H1 (cell line): ENCODE measurements around the gene WNK3. TPM values are rescaled to one million over a fixed set of nuclear protein-coding genes. Genes with fewer than 3 reads are reported as not detected.

ENCODE experiments used
- CBX5 ChIP-seq: fragments of 300-800, 300-1000 bp; sonication (generic); IDR thresholded peaks from 2 replicates; pipeline ENCODE4 v1.7.1; 2016; ENCODE audit warnings: antibody characterized with exemption, low read length, low read depth
- JUND ChIP-seq: IDR thresholded peaks from 2 replicates; pipeline ENCODE4 v1.6.1; 2011; ENCODE audit warnings: mild to moderate bottlenecking, improper control_type of control experiment, low read length
- KDM4A ChIP-seq: IDR thresholded peaks from one replicate; pipeline ENCODE4 v1.7.1; 2012; ENCODE audit warnings: low read depth, mild to moderate bottlenecking, moderate library complexity, low read length, inconsistent platforms; ENCODE audit not compliant: severe bottlenecking
- KDM5A ChIP-seq: fragments of 200-600 bp; IDR thresholded peaks from 2 replicates; pipeline ENCODE4 v1.7.1; 2012; ENCODE audit warnings: mild to moderate bottlenecking, low read length, inconsistent platforms, mixed read lengths
- MAFK ChIP-seq: IDR thresholded peaks from 2 replicates; pipeline ENCODE4 v1.6.1; 2012; ENCODE audit warnings: low read depth, mild to moderate bottlenecking, improper control_type of control experiment, low read length
- POU5F1 ChIP-seq: IDR thresholded peaks from 2 replicates; pipeline ENCODE4 v1.6.1; 2011; ENCODE audit warnings: low read depth, mild to moderate bottlenecking, low read length, moderate library complexity
- RFX5 ChIP-seq: IDR thresholded peaks from 2 replicates; pipeline ENCODE4 v1.6.1; 2011; ENCODE audit warnings: low read depth, low read length, improper control_type of control experiment, borderline replicate concordance
- SAP30 ChIP-seq: fragments of 300-600 bp; sonication (generic); IDR thresholded peaks from 2 replicates; pipeline ENCODE4 v1.7.1; 2012; ENCODE audit warnings: low read length, moderate library complexity, mild to moderate bottlenecking, inconsistent platforms; ENCODE audit not compliant: insufficient read depth, insufficient replicate concordance
- SIRT6 ChIP-seq: IDR thresholded peaks from one replicate; pipeline ENCODE4 v1.7.1; 2012; ENCODE audit warnings: low read length, inconsistent platforms
- TAF1 ChIP-seq: IDR thresholded peaks from 2 replicates; pipeline ENCODE4 v1.6.1; 2011; ENCODE audit warnings: mild to moderate bottlenecking, low read depth, low read length
- TBP ChIP-seq: IDR thresholded peaks from 2 replicates; pipeline ENCODE4 v1.6.1; 2011; ENCODE audit warnings: low read depth, low read length, improper control_type of control experiment
- polyA plus RNA-seq, 7 experiments: library from polyadenylated mRNA; depleted of rRNA in 3 of 7; stranded (reverse) in 5 of 7; unstranded in 2 of 7; fragments of >200 nt in 5 of 7; fragments of 200-250 nt in 2 of 7; gene quantifications; 1 replicate in 5 of 7; 2 replicates in 1 of 7; 4 replicates in 1 of 7; pipeline versions ENCODE4 v1.2.1 to v1.2.3, GENCODE V29; 2011 to 2013; ENCODE audit warnings: missing spikeins in 2 of 7, mixed read lengths in 2 of 7
- total RNA-seq: library from RNA; stranded (reverse); fragmentation: NEBNext Ultra II Directional; extraction: Animal tissue kit (Norgen Biotek cat#: 25700); gene quantifications from 2 replicates; pipeline ENCODE4 v1.2.1, GENCODE V29; 2021
- TF ChIP-seq, protein P1 (sequence below): fragments of 300-600 bp; sonication (generic); IDR thresholded peaks from 2 replicates; pipeline ENCODE4 v1.7.1; 2012; ENCODE audit warnings: low read length, moderate library complexity, mild to moderate bottlenecking, inconsistent platforms; ENCODE audit not compliant: insufficient replicate concordance
- TF ChIP-seq, protein P2 (sequence below): IDR thresholded peaks from 2 replicates; pipeline ENCODE4 v1.6.1; 2012; ENCODE audit warnings: inconsistent platforms

WNK3 gene
- total and polyA plus RNA-seq, 2 of the 8 experiments (the other 6 are each of a cell fraction or from before 2014, with no cell fraction given): 5.5 to 37.5 TPM

DNA sequence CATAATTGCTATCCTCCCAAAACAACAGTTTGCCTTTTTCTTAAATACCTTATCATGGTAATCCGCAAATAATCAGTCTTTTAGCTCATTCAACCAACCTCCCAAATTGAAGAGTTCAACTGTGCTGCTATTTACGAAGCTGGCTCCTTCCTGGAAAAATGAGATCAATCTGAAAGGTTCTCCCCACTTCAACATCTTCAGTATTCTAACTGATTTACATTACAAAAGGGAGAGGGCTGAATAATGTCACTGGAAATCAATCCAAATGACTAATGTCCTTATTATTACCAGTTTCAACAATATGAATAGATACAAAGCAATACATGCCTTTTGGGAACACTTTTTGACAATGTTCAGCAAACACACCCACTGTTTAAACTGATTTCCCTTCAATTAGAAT, 86.2 kb downstream of the WNK3 start (continued):
- TF ChIP-seq, protein P1, sequence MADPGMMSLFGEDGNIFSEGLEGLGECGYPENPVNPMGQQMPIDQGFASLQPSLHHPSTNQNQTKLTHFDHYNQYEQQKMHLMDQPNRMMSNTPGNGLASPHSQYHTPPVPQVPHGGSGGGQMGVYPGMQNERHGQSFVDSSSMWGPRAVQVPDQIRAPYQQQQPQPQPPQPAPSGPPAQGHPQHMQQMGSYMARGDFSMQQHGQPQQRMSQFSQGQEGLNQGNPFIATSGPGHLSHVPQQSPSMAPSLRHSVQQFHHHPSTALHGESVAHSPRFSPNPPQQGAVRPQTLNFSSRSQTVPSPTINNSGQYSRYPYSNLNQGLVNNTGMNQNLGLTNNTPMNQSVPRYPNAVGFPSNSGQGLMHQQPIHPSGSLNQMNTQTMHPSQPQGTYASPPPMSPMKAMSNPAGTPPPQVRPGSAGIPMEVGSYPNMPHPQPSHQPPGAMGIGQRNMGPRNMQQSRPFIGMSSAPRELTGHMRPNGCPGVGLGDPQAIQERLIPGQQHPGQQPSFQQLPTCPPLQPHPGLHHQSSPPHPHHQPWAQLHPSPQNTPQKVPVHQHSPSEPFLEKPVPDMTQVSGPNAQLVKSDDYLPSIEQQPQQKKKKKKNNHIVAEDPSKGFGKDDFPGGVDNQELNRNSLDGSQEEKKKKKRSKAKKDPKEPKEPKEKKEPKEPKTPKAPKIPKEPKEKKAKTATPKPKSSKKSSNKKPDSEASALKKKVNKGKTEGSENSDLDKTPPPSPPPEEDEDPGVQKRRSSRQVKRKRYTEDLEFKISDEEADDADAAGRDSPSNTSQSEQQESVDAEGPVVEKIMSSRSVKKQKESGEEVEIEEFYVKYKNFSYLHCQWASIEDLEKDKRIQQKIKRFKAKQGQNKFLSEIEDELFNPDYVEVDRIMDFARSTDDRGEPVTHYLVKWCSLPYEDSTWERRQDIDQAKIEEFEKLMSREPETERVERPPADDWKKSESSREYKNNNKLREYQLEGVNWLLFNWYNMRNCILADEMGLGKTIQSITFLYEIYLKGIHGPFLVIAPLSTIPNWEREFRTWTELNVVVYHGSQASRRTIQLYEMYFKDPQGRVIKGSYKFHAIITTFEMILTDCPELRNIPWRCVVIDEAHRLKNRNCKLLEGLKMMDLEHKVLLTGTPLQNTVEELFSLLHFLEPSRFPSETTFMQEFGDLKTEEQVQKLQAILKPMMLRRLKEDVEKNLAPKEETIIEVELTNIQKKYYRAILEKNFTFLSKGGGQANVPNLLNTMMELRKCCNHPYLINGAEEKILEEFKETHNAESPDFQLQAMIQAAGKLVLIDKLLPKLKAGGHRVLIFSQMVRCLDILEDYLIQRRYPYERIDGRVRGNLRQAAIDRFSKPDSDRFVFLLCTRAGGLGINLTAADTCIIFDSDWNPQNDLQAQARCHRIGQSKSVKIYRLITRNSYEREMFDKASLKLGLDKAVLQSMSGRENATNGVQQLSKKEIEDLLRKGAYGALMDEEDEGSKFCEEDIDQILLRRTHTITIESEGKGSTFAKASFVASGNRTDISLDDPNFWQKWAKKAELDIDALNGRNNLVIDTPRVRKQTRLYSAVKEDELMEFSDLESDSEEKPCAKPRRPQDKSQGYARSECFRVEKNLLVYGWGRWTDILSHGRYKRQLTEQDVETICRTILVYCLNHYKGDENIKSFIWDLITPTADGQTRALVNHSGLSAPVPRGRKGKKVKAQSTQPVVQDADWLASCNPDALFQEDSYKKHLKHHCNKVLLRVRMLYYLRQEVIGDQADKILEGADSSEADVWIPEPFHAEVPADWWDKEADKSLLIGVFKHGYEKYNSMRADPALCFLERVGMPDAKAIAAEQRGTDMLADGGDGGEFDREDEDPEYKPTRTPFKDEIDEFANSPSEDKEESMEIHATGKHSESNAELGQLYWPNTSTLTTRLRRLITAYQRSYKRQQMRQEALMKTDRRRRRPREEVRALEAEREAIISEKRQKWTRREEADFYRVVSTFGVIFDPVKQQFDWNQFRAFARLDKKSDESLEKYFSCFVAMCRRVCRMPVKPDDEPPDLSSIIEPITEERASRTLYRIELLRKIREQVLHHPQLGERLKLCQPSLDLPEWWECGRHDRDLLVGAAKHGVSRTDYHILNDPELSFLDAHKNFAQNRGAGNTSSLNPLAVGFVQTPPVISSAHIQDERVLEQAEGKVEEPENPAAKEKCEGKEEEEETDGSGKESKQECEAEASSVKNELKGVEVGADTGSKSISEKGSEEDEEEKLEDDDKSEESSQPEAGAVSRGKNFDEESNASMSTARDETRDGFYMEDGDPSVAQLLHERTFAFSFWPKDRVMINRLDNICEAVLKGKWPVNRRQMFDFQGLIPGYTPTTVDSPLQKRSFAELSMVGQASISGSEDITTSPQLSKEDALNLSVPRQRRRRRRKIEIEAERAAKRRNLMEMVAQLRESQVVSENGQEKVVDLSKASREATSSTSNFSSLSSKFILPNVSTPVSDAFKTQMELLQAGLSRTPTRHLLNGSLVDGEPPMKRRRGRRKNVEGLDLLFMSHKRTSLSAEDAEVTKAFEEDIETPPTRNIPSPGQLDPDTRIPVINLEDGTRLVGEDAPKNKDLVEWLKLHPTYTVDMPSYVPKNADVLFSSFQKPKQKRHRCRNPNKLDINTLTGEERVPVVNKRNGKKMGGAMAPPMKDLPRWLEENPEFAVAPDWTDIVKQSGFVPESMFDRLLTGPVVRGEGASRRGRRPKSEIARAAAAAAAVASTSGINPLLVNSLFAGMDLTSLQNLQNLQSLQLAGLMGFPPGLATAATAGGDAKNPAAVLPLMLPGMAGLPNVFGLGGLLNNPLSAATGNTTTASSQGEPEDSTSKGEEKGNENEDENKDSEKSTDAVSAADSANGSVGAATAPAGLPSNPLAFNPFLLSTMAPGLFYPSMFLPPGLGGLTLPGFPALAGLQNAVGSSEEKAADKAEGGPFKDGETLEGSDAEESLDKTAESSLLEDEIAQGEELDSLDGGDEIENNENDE: no peak
- TF ChIP-seq SAP30: no peak
- TF ChIP-seq SIRT6: no peak
- TF ChIP-seq CBX5: no peak
- no peak for TF ChIP-seq POU5F1
- no peak for TF ChIP-seq TAF1
- TF ChIP-seq JUND: no peak
- no peak for TF ChIP-seq KDM4A
- TF ChIP-seq KDM5A: no peak
- no peak for TF ChIP-seq TBP
- no peak for TF ChIP-seq RFX5
- TF ChIP-seq, protein P2, sequence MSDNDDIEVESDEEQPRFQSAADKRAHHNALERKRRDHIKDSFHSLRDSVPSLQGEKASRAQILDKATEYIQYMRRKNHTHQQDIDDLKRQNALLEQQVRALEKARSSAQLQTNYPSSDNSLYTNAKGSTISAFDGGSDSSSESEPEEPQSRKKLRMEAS: no peak
- TF ChIP-seq MAFK: no peak
